Smooth muscle cell (in vitro differentiated cells): Measurements from ENCODE around the gene CYP1B1. TPM values are rescaled to one million over a fixed set of nuclear protein-coding genes. Genes with fewer than 3 reads are reported as not detected.

Experiments
- DNase-seq: peaks from one replicate; lab custom pipeline; 2025; ENCODE audit not compliant: unreplicated experiment; lab: John Stamatoyannopoulos, UW
- H2AFZ ChIP-seq: fragments of 200-600 bp; sonication (generic); 2 replicates; pipeline ENCODE4 v1.6.0; 2016; ENCODE audit warnings: antibody characterized with exemption, low read depth, mild to moderate bottlenecking
- H3F3A ChIP-seq: fragments of 200-600 bp; sonication (generic); 2 replicates; pipeline ENCODE4 v1.6.0; 2017; ENCODE audit warnings: antibody characterized with exemption, low read depth
- H3K27ac ChIP-seq: fragments of 200-600 bp; sonication (generic); 2 replicates; pipeline ENCODE4 v1.5.1; 2016; ENCODE audit warnings: low read depth, mild to moderate bottlenecking
- H3K27me3 ChIP-seq: fragments of 200-600 bp; sonication (generic); 2 replicates; pipeline ENCODE4 v1.6.1; 2016; ENCODE audit warnings: low read depth, mild to moderate bottlenecking
- H3K36me3 ChIP-seq: fragments of 200-600 bp; sonication (generic); 2 replicates; pipeline ENCODE4 v1.5.1; 2016; ENCODE audit warnings: low read depth
- H3K4me1 ChIP-seq: fragments of 200-600 bp; sonication (generic); 2 replicates; pipeline ENCODE4 v1.5.1; 2016; ENCODE audit warnings: low read depth
- H3K4me2 ChIP-seq: fragments of 200-600 bp; sonication (generic); 2 replicates; pipeline ENCODE4 v1.6.0; 2016; ENCODE audit warnings: mild to moderate bottlenecking
- H3K4me3 ChIP-seq: fragments of 200-600 bp; sonication (generic); 2 replicates; pipeline ENCODE4 v1.5.1; 2016; ENCODE audit warnings: mild to moderate bottlenecking
- H3K79me2 ChIP-seq: fragments of 200-600 bp; sonication (generic); 2 replicates; pipeline ENCODE4 v1.6.0; 2016; ENCODE audit warnings: low read depth, mild to moderate bottlenecking
- H3K9ac ChIP-seq: fragments of 200-600 bp; sonication (generic); 2 replicates; pipeline ENCODE4 v1.6.0; 2016; ENCODE audit warnings: low read depth
- H3K9me3 ChIP-seq: fragments of 200-600 bp; sonication (generic); replicated peaks from 2 replicates; pipeline ENCODE4 v1.5.1; 2016; ENCODE audit warnings: low read depth
- H4K20me1 ChIP-seq: fragments of 200-600 bp; sonication (generic); 2 replicates; pipeline ENCODE4 v1.6.0; 2016; ENCODE audit warnings: low read depth
- CTCF ChIP-seq: fragments of 200-600 bp; sonication (generic); IDR thresholded peaks from 2 replicates; pipeline ENCODE4 v1.5.1; 2017; ENCODE audit warnings: borderline replicate concordance, mild to moderate bottlenecking, antibody characterized with exemption; ENCODE audit not compliant: insufficient read depth, poor library complexity, severe bottlenecking
- WGBS: methylation state at CpG from one replicate; pipeline ENCODE4 v1.1.7; 2016; ENCODE audit warnings: low lambda C conversion rate; 5-methylcytosine and 5-hydroxymethylcytosine counted together
- polyA plus RNA-seq: library from polyadenylated mRNA; unstranded; fragments of >200 nt; fragmentation: Nextera tagmentation; extraction: Ambion mirVana; gene quantifications from 2 replicates; pipeline ENCODE4 v1.2.1, GENCODE V29; 2016
- total RNA-seq: library from RNA; depleted of rRNA; stranded (reverse); fragments of >200 nt; gene quantifications from 2 replicates; pipeline ENCODE4 v1.2.3, GENCODE V29; 2014

The CYP1B1 gene
- total and polyA plus RNA-seq, 2 experiments from 2014 or later: 23.2 to 47.7 TPM

- Histone ChIP-seq H3K4me1 (peaks cover 5% of the 10 kb centered on the region), H2AFZ (no peak overlapping the region), H4K20me1 (no peaks in the 10 kb centered on the region), H3K79me2 (no peaks in the 10 kb centered on the region), H3K36me3 (no peaks in the 10 kb centered on the region), H3K27ac (no peak overlapping the region), H3K9me3 (no peaks in the 10 kb centered on the region), H3K9ac (no peak overlapping the region), H3K27me3 (no peaks in the 10 kb centered on the region), H3K4me3 (no peak overlapping the region), H3K4me2 (no peak overlapping the region), H3F3A (no peaks in the 10 kb centered on the region)
- DNase-seq: no peak
- WGBS: 95% methylated on average over 5 of the region's 5 CpGs
- no peak for TF ChIP-seq CTCF
Observed at GRCh38 chr2:38064801-38065501, 11.0 kb downstream of the CYP1B1 start.

DNA sequence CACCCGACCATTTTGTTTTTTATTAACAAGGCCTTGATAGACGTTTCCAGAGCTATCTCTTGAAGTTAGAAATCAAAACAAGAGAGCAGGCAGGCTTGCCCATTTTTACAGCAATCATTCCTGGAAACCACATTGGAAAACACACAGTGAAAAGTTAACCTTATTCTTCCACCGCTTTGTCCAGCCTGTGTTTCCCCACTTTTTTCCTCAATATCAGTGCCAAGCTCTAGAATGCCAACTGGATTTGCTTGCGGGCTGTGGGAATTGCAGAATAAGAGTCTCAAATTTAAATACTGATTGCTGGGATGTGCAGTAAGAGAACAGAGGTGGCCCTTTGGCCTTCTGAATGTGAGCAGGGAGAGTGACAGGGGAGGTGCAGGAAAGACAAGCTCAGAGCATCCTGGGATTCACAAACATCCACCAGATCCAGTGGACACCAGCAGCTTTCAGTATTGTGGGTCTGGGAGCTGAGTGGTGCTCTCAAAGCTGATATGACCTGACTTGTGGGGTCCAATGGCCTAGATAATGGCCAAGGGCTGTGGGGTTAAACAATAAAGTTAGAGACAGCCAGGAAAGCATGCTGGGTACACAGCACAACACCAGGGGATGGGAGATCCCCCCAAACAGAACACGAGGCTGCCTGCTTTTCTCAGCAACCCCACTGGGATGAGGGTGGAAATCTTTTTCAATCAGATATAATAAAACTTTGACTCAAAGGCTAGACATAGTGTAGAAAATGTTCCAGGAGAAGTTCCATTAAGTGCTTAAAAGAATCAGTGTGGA is 15.5 kb downstream of the CYP1B1 start:
- TF ChIP-seq CTCF: no peak
- H3K4me1 ChIP-seq: peaks cover under 1% of the 10 kb centered on the region
- H3F3A ChIP-seq: no peaks in the 10 kb centered on the region
- no peak overlapping the region for H3K27ac ChIP-seq
- no peak overlapping the region for H3K4me2 ChIP-seq
- DNase-seq: no peak
- H2AFZ ChIP-seq: no peak overlapping the region
- H4K20me1 ChIP-seq: no peaks in the 10 kb centered on the region
- H3K36me3 ChIP-seq: no peaks in the 10 kb centered on the region
- H3K4me3 ChIP-seq: no peak overlapping the region
- 84% methylated on average over 5 of the region's 5 CpGs for WGBS
- H3K9ac ChIP-seq: no peak overlapping the region
- H3K79me2 ChIP-seq: no peaks in the 10 kb centered on the region
- H3K9me3 ChIP-seq: no peaks in the 10 kb centered on the region
- H3K27me3 ChIP-seq: no peaks in the 10 kb centered on the region

- H3K4me3 ChIP-seq: no peak overlapping the region
- no peak for TF ChIP-seq CTCF
- 71% methylated on average over 3 of the region's 3 CpGs for WGBS
Observed at GRCh38 chr2:38057651-38058410, 18.1 kb downstream of the CYP1B1 start.

More at GRCh38 chr2:38057651-38058410, 18.1 kb downstream of the CYP1B1 start:
- no peak overlapping the region for H3K27ac ChIP-seq
- no peaks in the 10 kb centered on the region for H3K4me1 ChIP-seq
- H3F3A ChIP-seq: no peaks in the 10 kb centered on the region
- H3K4me2 ChIP-seq: no peak overlapping the region
- H4K20me1 ChIP-seq: no peaks in the 10 kb centered on the region
- no peaks in the 10 kb centered on the region for H3K27me3 ChIP-seq
- H3K9ac ChIP-seq: no peak overlapping the region
- H3K79me2 ChIP-seq: no peaks in the 10 kb centered on the region
- no peaks in the 10 kb centered on the region for H3K9me3 ChIP-seq
- DNase-seq: no peak
- H2AFZ ChIP-seq: no peak overlapping the region
- no peaks in the 10 kb centered on the region for H3K36me3 ChIP-seq
